Measurements from ENCODE around the gene ERMP1.

GRCh38 chr9:5825895-5826622 is 6.9 kb downstream of the ERMP1 start:
- TF ChIP-seq, protein P1, sequence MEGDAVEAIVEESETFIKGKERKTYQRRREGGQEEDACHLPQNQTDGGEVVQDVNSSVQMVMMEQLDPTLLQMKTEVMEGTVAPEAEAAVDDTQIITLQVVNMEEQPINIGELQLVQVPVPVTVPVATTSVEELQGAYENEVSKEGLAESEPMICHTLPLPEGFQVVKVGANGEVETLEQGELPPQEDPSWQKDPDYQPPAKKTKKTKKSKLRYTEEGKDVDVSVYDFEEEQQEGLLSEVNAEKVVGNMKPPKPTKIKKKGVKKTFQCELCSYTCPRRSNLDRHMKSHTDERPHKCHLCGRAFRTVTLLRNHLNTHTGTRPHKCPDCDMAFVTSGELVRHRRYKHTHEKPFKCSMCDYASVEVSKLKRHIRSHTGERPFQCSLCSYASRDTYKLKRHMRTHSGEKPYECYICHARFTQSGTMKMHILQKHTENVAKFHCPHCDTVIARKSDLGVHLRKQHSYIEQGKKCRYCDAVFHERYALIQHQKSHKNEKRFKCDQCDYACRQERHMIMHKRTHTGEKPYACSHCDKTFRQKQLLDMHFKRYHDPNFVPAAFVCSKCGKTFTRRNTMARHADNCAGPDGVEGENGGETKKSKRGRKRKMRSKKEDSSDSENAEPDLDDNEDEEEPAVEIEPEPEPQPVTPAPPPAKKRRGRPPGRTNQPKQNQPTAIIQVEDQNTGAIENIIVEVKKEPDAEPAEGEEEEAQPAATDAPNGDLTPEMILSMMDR (conservative IDR thresholded peaks at IDR 0.05) = no peak
- no peak for TF ChIP-seq ZFX (IDR thresholded peaks at IDR 0.05)
